ENCODE results near the gene ANKS6. TPM values are rescaled to one million over a fixed set of nuclear protein-coding genes. Genes with fewer than 3 reads are reported as not detected.

ANKS6 gene
- total and polyA plus RNA-seq, 9 of the 15 experiments (the other 6 are each of a cell fraction or from before 2014, with no cell fraction given), result 9.9 to 74.5 (median 36.9) TPM

- ChIA-PET CTCF (ENCODE audit: low intra/inter-chr PET ratio) (no interaction called here), POLR2A (interaction anchor here (0.6 to 1.3 kb wide), 7 partner anchors 8 to 554 kb away, joined by 3 to 5 read pairs (median 3); no protein-coding TSS in a partner anchor)
- no peak overlapping the region for H3K27ac ChIP-seq (ENCODE audit: extremely low read depth, low read depth, low read length)
- H3K4me3 ChIP-seq, result no peak overlapping the region
- FAIRE-seq (no peak), ATAC-seq (no peak), DNase-seq (ENCODE audit: extremely low read depth in 1 of 4, low spot score in 3 of 4) (no peak)
- H3K4me2 ChIP-seq (ENCODE audit: insufficient read depth, low read length), result no peak overlapping the region
- H4K20me1 ChIP-seq (replicated peaks; ENCODE audit: control insufficient read depth, insufficient read depth, low read length), result no peaks in the 10 kb centered on the region
- no peak overlapping the region for H2AFZ ChIP-seq (ENCODE audit: low read depth, low read length)
- no peaks in the 10 kb centered on the region for H3K9me1 ChIP-seq (ENCODE audit: control insufficient read depth, insufficient read depth, low read length)
- 80% methylated on average over 6 of the region's 6 CpGs for WGBS (ENCODE audit: insufficient coverage, low coverage, missing lambda C conversion rate)
- H3K4me1 ChIP-seq (replicated peaks in 1 of 2; ENCODE audit: control insufficient read depth in 2 of 2, insufficient read depth in 2 of 2, low read length in 2 of 2), result peaks cover 15 to 21% of the 10 kb centered on the region in 2 experiments
- in situ Hi-C loops (cut with MboI), result no loop called here
- H3K27me3 ChIP-seq (ENCODE audit: control insufficient read depth in 2 of 2, insufficient read depth in 2 of 2, low read length in 2 of 2), result no peaks in the 10 kb centered on the region
- intact Hi-C loops (cut with micrococcal nuclease), result no loop called here
- no peak for TF ChIP-seq RB1 (IDR thresholded peaks at IDR 0.05; ENCODE audit: low read depth)
- no peak for TF ChIP-seq HSF4 (CRISPR knock-in tag; IDR thresholded peaks at IDR 0.05; ENCODE audit: borderline replicate concordance)
- no peak for TF ChIP-seq ARID2 (IDR thresholded peaks at IDR 0.05)
- no peak for TF ChIP-seq ZNF696 (CRISPR knock-in tag; conservative IDR thresholded peaks at IDR 0.05)
- TF ChIP-seq, protein P1, sequence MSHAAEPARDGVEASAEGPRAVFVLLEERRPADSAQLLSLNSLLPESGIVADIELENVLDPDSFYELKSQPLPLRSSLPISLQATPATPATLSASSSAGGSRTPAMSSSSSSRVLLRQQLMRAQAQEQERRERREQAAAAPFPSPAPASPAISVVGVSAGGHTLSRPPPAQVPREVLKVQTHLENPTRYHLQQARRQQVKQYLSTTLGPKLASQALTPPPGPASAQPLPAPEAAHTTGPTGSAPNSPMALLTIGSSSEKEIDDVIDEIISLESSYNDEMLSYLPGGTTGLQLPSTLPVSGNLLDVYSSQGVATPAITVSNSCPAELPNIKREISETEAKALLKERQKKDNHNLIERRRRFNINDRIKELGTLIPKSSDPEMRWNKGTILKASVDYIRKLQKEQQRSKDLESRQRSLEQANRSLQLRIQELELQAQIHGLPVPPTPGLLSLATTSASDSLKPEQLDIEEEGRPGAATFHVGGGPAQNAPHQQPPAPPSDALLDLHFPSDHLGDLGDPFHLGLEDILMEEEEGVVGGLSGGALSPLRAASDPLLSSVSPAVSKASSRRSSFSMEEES (CRISPR knock-in tag; IDR thresholded peaks at IDR 0.05), result no peak
- no peak for TF ChIP-seq SP2 (IDR thresholded peaks at IDR 0.05; ENCODE audit: extremely low read depth, low read depth, low read length, poor library complexity, severe bottlenecking)
- TF ChIP-seq ZNF133 (CRISPR knock-in tag; IDR thresholded peaks at IDR 0.05), result no peak
- no peak for TF ChIP-seq DIDO1 (tag; IDR thresholded peaks at IDR 0.05; ENCODE audit: low read depth)
- no peak for TF ChIP-seq ATF7 (IDR thresholded peaks at IDR 0.05)
- TF ChIP-seq MLX (CRISPR knock-in tag; conservative IDR thresholded peaks at IDR 0.05), result no peak
- no peak for TF ChIP-seq CTCFL (IDR thresholded peaks at IDR 0.05; ENCODE audit: borderline replicate concordance, insufficient read depth, low read depth, low read length, poor library complexity, severe bottlenecking)
- no peak for TF ChIP-seq ZNF24 (IDR thresholded peaks at IDR 0.05)
- no peak for TF ChIP-seq CHD1 (IDR thresholded peaks at IDR 0.05; ENCODE audit: low read length)
- no peak for TF ChIP-seq MBD2 (IDR thresholded peaks at IDR 0.05; ENCODE audit: borderline replicate concordance, low read depth)
- no peak for TF ChIP-seq PYGO2 (tag; IDR thresholded peaks at IDR 0.05)
- no peak for TF ChIP-seq CHD4 (IDR thresholded peaks at IDR 0.05; ENCODE audit: insufficient read depth, insufficient replicate concordance, low read depth, low read length, poor library complexity, severe bottlenecking)
- no peak for TF ChIP-seq KDM2B (CRISPR knock-in tag; IDR thresholded peaks at IDR 0.05)
- peak overlapping the region in 1 of 2 experiments; percentile 49; a peak in 1 of 4 replicates for H3K9ac ChIP-seq (ENCODE audit: insufficient read depth in 1 of 2, low read depth in 2 of 2, low read length in 2 of 2)
- peaks cover 88% of the 10 kb centered on the region for H3K36me3 ChIP-seq (ENCODE audit: control insufficient read depth, insufficient read depth, low read length)
- H3K79me2 ChIP-seq (ENCODE audit: control insufficient read depth, insufficient read depth, low read length), result peaks cover 13% of the 10 kb centered on the region; the same call in 2 of the 3 replicates
- no peaks in the 10 kb centered on the region for H3K9me3 ChIP-seq (replicated peaks; ENCODE audit: control insufficient read depth, insufficient read depth, low read depth, low read length)
- BruUV-seq (replicated peaks), result no TSS peak
Measured at GRCh38 chr9:98838155-98838867, 42.0 kb upstream of the ANKS6 start.

All from K562 (cell line).